Gastrocnemius medialis (tissue), 4 donors: ENCODE measurements around the gene ILRUN. TPM values are rescaled to one million over a fixed set of nuclear protein-coding genes. Genes with fewer than 3 reads are reported as not detected.

Experiments
- ATAC-seq, 2 donors: fragments of 150-250 bp; one replicate each; pipeline ENCODE4 v1.9.1; 2016
- DNase-seq, 2 donors: peaks; one replicate each; pipeline ENCODE4 v3.0.0-alpha.2; 2019
- H3K27ac ChIP-seq, 4 donors: fragments of 200-600 bp; sonication (generic); 1 replicate in 1 of 4; 2 replicates in 3 of 4; pipeline ENCODE4 v1.5.1; 2016 to 2018; ENCODE audit warnings: mild to moderate bottlenecking in 2 of 4, moderate library complexity in 1 of 4
- H3K27me3 ChIP-seq, 3 donors: fragments of 200-600 bp; sonication (generic) in 2 of 3; 1 replicate in 1 of 3; 2 replicates in 2 of 3; pipeline versions ENCODE4 v1.5.1 to v1.6.0; 2016 to 2019; ENCODE audit warnings: mild to moderate bottlenecking in 1 of 3, moderate library complexity in 1 of 3
- H3K36me3 ChIP-seq, 2 donors: fragments of 200-600 bp; sonication (generic) in 1 of 2; one replicate each; pipeline ENCODE4 v1.5.1; 2017 to 2018
- H3K4me1 ChIP-seq, 2 donors: fragments of 200-600 bp; sonication (generic) in 1 of 2; one replicate each; pipeline ENCODE4 v1.5.1; 2016 to 2017; ENCODE audit warnings: mild to moderate bottlenecking in 2 of 2
- H3K4me3 ChIP-seq, 4 donors: fragments of 200-600 bp; sonication (generic) in 3 of 4; 1 replicate in 1 of 4; 2 replicates in 3 of 4; pipeline ENCODE4 v1.5.1; 2016 to 2019; ENCODE audit warnings: mild to moderate bottlenecking in 2 of 4
- H3K9me3 ChIP-seq, 3 donors: fragments of 200-600 bp; sonication (generic) in 2 of 3; 1 replicate in 1 of 3; 2 replicates in 2 of 3; pipeline ENCODE4 v1.5.1; 2016 to 2019
- CTCF ChIP-seq, 5 experiments: fragments of 450-650 bp in 3 of 5; fragments of 200-600 bp in 2 of 5; sonication (generic) in 2 of 5; IDR thresholded peaks in 4 of 5; conservative IDR thresholded peaks in 1 of 5; 1 replicate in 4 of 5; 2 replicates in 1 of 5; pipeline ENCODE4 v1.5.1; 2016 to 2019; ENCODE audit warnings: antibody characterized with exemption in 5 of 5, mild to moderate bottlenecking in 3 of 5, moderate library complexity in 3 of 5
- POLR2A ChIP-seq, 2 donors: fragments of 450-650 bp; IDR thresholded peaks; one replicate each; pipeline ENCODE4 v1.6.1; 2017; ENCODE audit warnings: antibody characterized with exemption in 2 of 2, mild to moderate bottlenecking in 2 of 2, moderate library complexity in 2 of 2
- in situ Hi-C, 4 donors: fragments of 200-750 bp; cut with MboI; loops; one replicate each; pipeline versions ENCODE4 v1.15.0 to v1.8.0; 2017; ENCODE audit warnings: low sequenced_read_pairs in 4 of 4
- intact Hi-C: fragments of 100-400 bp; cut with DNase I; formaldehyde crosslinking; loops from one replicate; pipeline ENCODE4 v1.15.1; 2023; ENCODE audit warnings: low total_unique reads
- total RNA-seq, 4 donors: library from RNA; depleted of rRNA; stranded (reverse); fragments of >200 nt; gene quantifications; one replicate each; pipeline versions ENCODE4 v1.1.0 to v1.2.3, GENCODE V29; 2016

Gene ILRUN
- total RNA-seq, 4 donors from 2014 or later, result 136 to 252 (median 169) TPM

GRCh38 chr6:34709386-34709785, 12.8 kb upstream of the ILRUN start:
- intact Hi-C loops, result no loop called here
- H3K4me1 ChIP-seq, result no peaks in the 10 kb centered on the region
- no peaks in the 10 kb centered on the region for H3K36me3 ChIP-seq
- ATAC-seq (peak in 1 of 2 donors; percentile 39), DNase-seq (peak in 1 of 2 donors; percentile 34)
- in situ Hi-C loops, result no loop called here
- peak overlapping the region in 3 of 4 donors; percentile 15 to 41 (median 22) for H3K27ac ChIP-seq
- no peak overlapping the region for H3K4me3 ChIP-seq
- TF ChIP-seq CTCF (IDR thresholded peaks at IDR 0.05 in 4 of 5, conservative IDR thresholded peaks at IDR 0.05 in 1 of 5) (no peak), POLR2A (IDR thresholded peaks at IDR 0.05) (no peak)
- H3K27me3 ChIP-seq, result no peaks in the 10 kb centered on the region
- H3K9me3 ChIP-seq, result no peaks in the 10 kb centered on the region

GRCh38 chr6:34705241-34705640, 8.7 kb upstream of the ILRUN start:
- TF ChIP-seq CTCF (IDR thresholded peaks at IDR 0.05 in 4 of 5, conservative IDR thresholded peaks at IDR 0.05 in 1 of 5), result no peak
- TF ChIP-seq POLR2A (IDR thresholded peaks at IDR 0.05), result no peak
- ATAC-seq, result no peak
- no peak for DNase-seq
- no peaks in the 10 kb centered on the region for H3K4me1 ChIP-seq
- intact Hi-C loops, result no loop called here
- in situ Hi-C loops, result no loop called here
- H3K4me3 ChIP-seq, result no peak overlapping the region
- no peak overlapping the region for H3K27ac ChIP-seq
- no peaks in the 10 kb centered on the region for H3K9me3 ChIP-seq
- H3K36me3 ChIP-seq, result no peaks in the 10 kb centered on the region
- no peaks in the 10 kb centered on the region for H3K27me3 ChIP-seq

- Histone ChIP-seq H3K9me3 (no peaks in the 10 kb centered on the region), H3K4me1 (peaks cover 0 to 5% of the 10 kb centered on the region in 2 donors), H3K27me3 (no peaks in the 10 kb centered on the region), H3K36me3 (no peaks in the 10 kb centered on the region), H3K4me3 (no peak overlapping the region), H3K27ac (no peak overlapping the region)
- in situ Hi-C loops (no loop called here), intact Hi-C loops (no loop called here)
- no peak for ATAC-seq
- TF ChIP-seq CTCF (IDR thresholded peaks at IDR 0.05 in 4 of 5, conservative IDR thresholded peaks at IDR 0.05 in 1 of 5) (no peak), POLR2A (IDR thresholded peaks at IDR 0.05) (no peak)
- no peak for DNase-seq
Observed at GRCh38 chr6:34701199-34701598, 4.6 kb upstream of the ILRUN start.

- intact Hi-C loops, result loop anchor here (2.0 to 5.0 kb wide), 3 partner anchors 86 to 189 kb away; partner anchors contain the start of genes ANKS1A and TAF11
- ATAC-seq, result no peak
Observed at GRCh38 chr6:34697904-34698559, 1.5 kb upstream of the ILRUN start.

More at GRCh38 chr6:34697904-34698559, 1.5 kb upstream of the ILRUN start:
- in situ Hi-C loops, result no loop called here
- H3K9me3 ChIP-seq, result no peaks in the 10 kb centered on the region
- no peak overlapping the region for H3K4me3 ChIP-seq
- no peaks in the 10 kb centered on the region for H3K36me3 ChIP-seq
- H3K27ac ChIP-seq, result peak overlapping the region in 1 of 4 donors; percentile 99
- H3K27me3 ChIP-seq, result no peaks in the 10 kb centered on the region
- DNase-seq, result no peak
- TF ChIP-seq POLR2A (IDR thresholded peaks at IDR 0.05) (no peak), CTCF (IDR thresholded peaks at IDR 0.05 in 4 of 5, conservative IDR thresholded peaks at IDR 0.05 in 1 of 5) (no peak)
- peaks cover 22 to 25% of the 10 kb centered on the region in 2 donors for H3K4me1 ChIP-seq
